ENCODE results near the gene LGALS3.

The LGALS3 gene

GRCh38 chr14:55115460-55115859, 13.6 kb upstream of the LGALS3 start:
- DNase-seq: no peak

- no peak for DNase-seq
Observed at GRCh38 chr14:55115861-55116245, 13.2 kb upstream of the LGALS3 start.

GRCh38 chr14:55116246-55117030, 12.6 kb upstream of the LGALS3 start:
- no peak for DNase-seq

- no peak for DNase-seq
Observed at GRCh38 chr14:55117803-55118441, 11.1 kb upstream of the LGALS3 start.

DNA sequence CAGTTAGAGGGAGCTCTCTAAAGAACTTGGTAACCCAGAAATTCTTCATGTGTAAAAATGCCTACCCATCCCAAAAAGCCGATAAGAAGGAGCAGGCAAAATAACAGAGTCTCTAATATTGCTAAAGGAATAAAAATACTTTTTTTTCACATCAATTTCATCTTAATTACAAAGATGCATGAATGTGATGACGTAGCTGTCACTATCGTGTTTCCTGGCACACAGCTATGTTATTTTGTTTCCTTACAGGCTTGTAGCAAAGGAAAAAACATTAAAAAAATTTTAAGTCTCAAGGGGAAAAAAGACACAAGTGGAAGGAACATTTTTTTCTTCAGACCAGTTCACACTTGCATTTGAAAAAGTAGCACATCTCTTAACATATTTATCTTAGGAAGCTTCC, 10.3 kb upstream of the LGALS3 start:
- no peak for DNase-seq

- DNase-seq: no peak
Observed at GRCh38 chr14:55120571-55121495, 8.2 kb upstream of the LGALS3 start.

- DNase-seq: no peak
Observed at GRCh38 chr14:55121628-55122439, 7.2 kb upstream of the LGALS3 start.

- DNase-seq: no peak
Observed at GRCh38 chr14:55122440-55122986, 6.5 kb upstream of the LGALS3 start.

DNA sequence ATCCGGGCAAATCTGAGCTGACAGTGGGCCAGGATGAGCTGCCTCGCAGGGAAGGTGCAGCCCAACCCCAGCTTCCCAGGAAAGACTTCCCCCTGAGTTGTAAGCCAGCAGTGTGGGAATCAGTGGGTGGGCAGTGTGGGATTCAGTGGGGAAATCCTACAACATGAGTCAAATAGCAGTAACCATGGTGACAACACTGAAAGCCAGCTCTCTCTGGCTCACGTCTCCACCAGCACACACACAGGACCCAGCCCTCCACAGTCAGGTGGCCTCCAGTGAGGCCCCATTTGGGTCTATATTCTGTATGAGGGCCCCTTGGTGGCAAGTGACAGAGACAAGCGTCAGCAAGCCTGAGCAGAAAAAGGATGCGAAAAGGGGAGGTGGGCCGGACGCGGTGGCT, 6.0 kb upstream of the LGALS3 start:
- no peak for DNase-seq

GRCh38 chr14:55123852-55124639, 5.0 kb upstream of the LGALS3 start:
- no peak for DNase-seq

- no peak for DNase-seq
Observed at GRCh38 chr14:55124774-55125386, 4.2 kb upstream of the LGALS3 start.

- no peak for DNase-seq
Observed at GRCh38 chr14:55125403-55125802, 3.6 kb upstream of the LGALS3 start.

GRCh38 chr14:55126034-55126433, 3.0 kb upstream of the LGALS3 start:
- DNase-seq: peak; percentile 14

GRCh38 chr14:55126932-55127459, 2.1 kb upstream of the LGALS3 start:
- DNase-seq: no peak

DNA sequence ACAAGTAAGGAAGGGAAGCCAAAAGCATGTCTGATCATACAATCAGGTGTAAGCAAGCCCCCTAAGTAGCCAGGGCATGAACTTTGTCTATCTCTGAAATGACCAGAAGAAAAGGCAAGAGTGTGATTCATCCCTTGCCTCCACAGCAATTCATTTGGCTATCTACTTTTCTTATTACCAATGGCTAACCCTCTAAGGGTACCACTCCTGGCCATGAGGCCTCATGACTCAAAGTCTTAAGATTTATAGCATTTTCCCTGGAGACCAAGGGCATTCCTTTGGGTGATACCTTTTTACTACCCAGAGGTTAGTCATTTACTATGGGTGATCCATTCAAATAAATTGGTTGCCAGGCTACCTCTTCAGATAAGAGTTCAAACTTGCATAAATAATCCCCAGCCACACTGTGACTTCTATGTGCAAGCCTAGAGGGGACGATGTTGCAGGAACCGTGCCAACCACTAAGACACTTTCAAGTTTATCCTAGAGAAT, 1.5 kb upstream of the LGALS3 start:
- no peak for DNase-seq

GRCh38 chr14:55128386-55129085, 516 bp upstream of the LGALS3 start:
- DNase-seq: no peak

DNA sequence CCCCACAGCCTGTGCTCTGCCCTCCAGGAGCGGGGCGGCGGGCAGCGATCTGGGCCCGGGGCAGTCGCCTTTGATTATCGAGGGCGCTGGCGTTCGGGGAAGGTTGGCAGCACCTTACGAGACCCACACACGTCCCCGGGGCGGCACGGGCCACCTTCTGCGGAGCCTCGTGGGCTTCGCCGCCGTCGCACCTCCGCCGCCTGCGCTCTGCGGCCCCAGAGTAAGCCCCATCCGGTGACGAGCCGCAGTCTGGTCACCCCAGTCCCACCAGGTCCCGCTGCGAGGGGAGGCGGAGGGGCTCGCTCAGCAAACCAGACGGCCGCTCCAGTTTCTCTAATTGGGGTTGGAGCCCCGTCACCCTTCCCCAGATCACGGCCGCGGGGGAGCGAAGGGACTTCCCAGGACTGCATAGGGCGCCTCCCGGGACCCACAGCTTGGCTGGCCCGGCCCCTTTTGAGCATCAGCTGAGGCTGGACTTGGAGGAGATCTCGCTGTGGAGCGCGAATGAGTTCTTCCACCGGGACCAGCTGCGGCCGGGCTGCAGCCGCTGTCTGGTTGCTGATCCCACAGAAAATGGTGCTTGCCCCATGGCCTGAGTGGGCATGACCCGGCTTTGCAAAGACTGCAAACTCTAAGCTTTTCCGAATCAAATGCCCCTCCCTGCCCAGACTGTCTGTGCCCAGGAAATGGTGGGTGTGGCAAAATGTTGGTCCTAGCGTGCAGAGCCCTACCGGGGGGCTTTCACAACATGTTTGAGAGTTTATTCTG, 560 bp downstream of the LGALS3 start:
- DNase-seq: peak; percentile 40

GRCh38 chr14:55130196-55130550, 1.1 kb downstream of the LGALS3 start:
- DNase-seq: no peak

All from stimulated activated CD4-positive, alpha-beta T cell treated with anti-CD3 and anti-CD28 coated beads, Interleukin-1b, Interleukin-23, amount 100 ng/mL, for 48 hours (primary cell).